ENCODE measurements around the gene GXYLT1.
"Not testable (repeated sequence)": the region's sequence is repeated elsewhere in the genome, so short reads cannot be mapped to it uniquely, and the experiment has no call there.

The GXYLT1 gene

DNA sequence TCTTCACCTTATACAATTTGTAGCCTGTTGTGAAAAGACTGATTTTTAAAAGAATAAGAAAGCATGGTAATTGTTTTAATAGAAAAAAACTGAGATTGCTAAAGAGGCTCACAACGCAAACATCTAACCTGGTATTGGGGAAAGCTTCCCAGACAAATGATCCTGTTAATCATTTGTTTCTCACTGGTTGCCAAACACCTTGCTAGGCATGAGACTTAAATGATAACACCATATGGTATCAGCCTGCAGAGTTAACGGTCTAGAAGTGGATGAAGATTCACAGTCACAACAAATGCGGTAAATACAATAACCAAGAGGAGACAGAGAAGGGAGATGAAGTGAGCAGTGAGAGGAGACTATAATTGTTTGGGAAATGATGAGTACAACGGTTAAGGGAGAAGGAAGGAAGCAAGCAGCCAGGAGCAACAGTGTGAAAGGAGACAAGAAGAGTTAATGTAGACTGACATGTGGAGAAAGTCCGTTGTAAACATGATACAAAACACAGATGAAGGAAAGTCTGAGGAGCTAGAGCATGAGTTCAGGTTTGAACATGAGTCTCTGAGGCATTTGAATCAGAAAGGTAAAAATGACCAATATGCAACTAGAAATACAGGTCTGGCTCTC is 19.8 kb downstream of the GXYLT1 start:
- no peaks in the 10 kb centered on the region for H3K4me1 ChIP-seq (ENCODE audit: control insufficient read depth in 1 of 2, insufficient read depth in 2 of 2, low read length in 2 of 2)
- no peaks in the 10 kb centered on the region for H3K9me3 ChIP-seq (ENCODE audit: control insufficient read depth in 1 of 2, low read length in 2 of 2)
- H3K36me3 ChIP-seq (ENCODE audit: control insufficient read depth in 1 of 2, insufficient read depth in 2 of 2, low read length in 2 of 2) = no peaks in the 10 kb centered on the region
- no peak overlapping the region for H3K4me3 ChIP-seq (ENCODE audit: low read depth in 1 of 2, low read length in 2 of 2)
- no peak overlapping the region for H3K27ac ChIP-seq (ENCODE audit: low read length)
- no peaks in the 10 kb centered on the region for H3K27me3 ChIP-seq (ENCODE audit: low read depth, low read length)

- Histone ChIP-seq H3K27ac (ENCODE audit: low read length) (no peak overlapping the region), H3K9me3 (ENCODE audit: control insufficient read depth in 1 of 2, low read length in 2 of 2) (no peaks in the 10 kb centered on the region), H3K27me3 (ENCODE audit: low read depth, low read length) (no peaks in the 10 kb centered on the region), H3K4me3 (ENCODE audit: low read depth in 1 of 2, low read length in 2 of 2) (no peak overlapping the region), H3K36me3 (ENCODE audit: control insufficient read depth in 1 of 2, insufficient read depth in 2 of 2, low read length in 2 of 2) (peaks cover 4 to 10% of the 10 kb centered on the region in 2 donors), H3K4me1 (ENCODE audit: control insufficient read depth in 1 of 2, insufficient read depth in 2 of 2, low read length in 2 of 2) (no peaks in the 10 kb centered on the region)
Measured at GRCh38 chr12:42119085-42119633, 25.5 kb downstream of the GXYLT1 start.

- H3K9me3 ChIP-seq (ENCODE audit: control insufficient read depth in 1 of 2, low read length in 2 of 2) = no peaks in the 10 kb centered on the region
Measured at GRCh38 chr12:42118136-42118879, 26.4 kb downstream of the GXYLT1 start.

GRCh38 chr12:42109031-42109430 is 35.6 kb downstream of the GXYLT1 start:
- Histone ChIP-seq H3K27me3 (ENCODE audit: low read depth, low read length) (no peaks in the 10 kb centered on the region), H3K9me3 (ENCODE audit: control insufficient read depth in 1 of 2, low read length in 2 of 2) (no peaks in the 10 kb centered on the region), H3K27ac (ENCODE audit: low read length) (no peak overlapping the region), H3K4me3 (ENCODE audit: low read depth in 1 of 2, low read length in 2 of 2) (no peak overlapping the region), H3K36me3 (ENCODE audit: control insufficient read depth in 1 of 2, insufficient read depth in 2 of 2, low read length in 2 of 2) (peaks cover 0 to 10% of the 10 kb centered on the region in 2 donors), H3K4me1 (ENCODE audit: control insufficient read depth in 1 of 2, insufficient read depth in 2 of 2, low read length in 2 of 2) (no peaks in the 10 kb centered on the region)

More at GRCh38 chr12:42118136-42118879, 26.4 kb downstream of the GXYLT1 start:
- Histone ChIP-seq H3K27me3 (ENCODE audit: low read depth, low read length) (no peaks in the 10 kb centered on the region), H3K27ac (ENCODE audit: low read length) (no peak overlapping the region), H3K36me3 (ENCODE audit: control insufficient read depth in 1 of 2, insufficient read depth in 2 of 2, low read length in 2 of 2) (peaks cover 4 to 10% of the 10 kb centered on the region in 2 donors), H3K4me1 (ENCODE audit: control insufficient read depth in 1 of 2, insufficient read depth in 2 of 2, low read length in 2 of 2) (no peaks in the 10 kb centered on the region), H3K4me3 (ENCODE audit: low read depth in 1 of 2, low read length in 2 of 2) (no peak overlapping the region)

GRCh38 chr12:42106791-42107190 is 37.9 kb downstream of the GXYLT1 start:
- not testable (repeated sequence) for H3K27ac ChIP-seq (ENCODE audit: low read length); H3K4me3 ChIP-seq (ENCODE audit: low read depth in 1 of 2, low read length in 2 of 2); H3K27me3 ChIP-seq (ENCODE audit: low read depth, low read length); H3K9me3 ChIP-seq (ENCODE audit: control insufficient read depth in 1 of 2, low read length in 2 of 2); H3K4me1 ChIP-seq (ENCODE audit: control insufficient read depth in 1 of 2, insufficient read depth in 2 of 2, low read length in 2 of 2)
- H3K36me3 ChIP-seq (ENCODE audit: control insufficient read depth in 1 of 2, insufficient read depth in 2 of 2, low read length in 2 of 2) = peaks cover 0 to 10% of the 10 kb centered on the region in 2 donors

DNA sequence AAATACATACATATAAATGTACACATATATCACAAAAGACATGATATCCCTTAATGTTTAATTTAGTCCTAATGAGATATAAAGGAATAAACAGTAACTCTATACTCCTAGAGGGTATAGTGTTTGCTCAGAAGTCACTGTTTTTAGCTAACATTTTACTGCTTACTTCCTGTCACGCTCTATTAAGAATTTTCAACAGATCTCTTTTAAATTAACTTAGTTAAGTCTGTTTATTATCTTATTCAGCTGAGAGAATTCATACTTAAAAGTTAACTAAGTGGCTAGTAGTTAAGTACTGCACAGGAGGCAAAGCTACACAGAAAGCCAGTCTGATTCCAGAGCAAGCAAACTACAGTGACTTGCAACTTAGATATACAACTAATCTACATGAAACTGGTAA is 39.9 kb downstream of the GXYLT1 start:
- Histone ChIP-seq H3K9me3 (ENCODE audit: control insufficient read depth in 1 of 2, low read length in 2 of 2) (no peaks in the 10 kb centered on the region), H3K27me3 (ENCODE audit: low read depth, low read length) (no peaks in the 10 kb centered on the region), H3K36me3 (ENCODE audit: control insufficient read depth in 1 of 2, insufficient read depth in 2 of 2, low read length in 2 of 2) (peaks cover 0 to 10% of the 10 kb centered on the region in 2 donors), H3K27ac (ENCODE audit: low read length) (no peak overlapping the region), H3K4me3 (ENCODE audit: low read depth in 1 of 2, low read length in 2 of 2) (no peak overlapping the region), H3K4me1 (ENCODE audit: control insufficient read depth in 1 of 2, insufficient read depth in 2 of 2, low read length in 2 of 2) (no peaks in the 10 kb centered on the region)

- no peaks in the 10 kb centered on the region for H3K4me1 ChIP-seq (ENCODE audit: control insufficient read depth in 1 of 2, insufficient read depth in 2 of 2, low read length in 2 of 2)
- no peaks in the 10 kb centered on the region for H3K27me3 ChIP-seq (ENCODE audit: low read depth, low read length)
- no peak overlapping the region for H3K4me3 ChIP-seq (ENCODE audit: low read depth in 1 of 2, low read length in 2 of 2)
- H3K9me3 ChIP-seq (ENCODE audit: control insufficient read depth in 1 of 2, low read length in 2 of 2) = no peaks in the 10 kb centered on the region
- H3K36me3 ChIP-seq (ENCODE audit: control insufficient read depth in 1 of 2, insufficient read depth in 2 of 2, low read length in 2 of 2) = peaks cover 0 to 10% of the 10 kb centered on the region in 2 donors
- no peak overlapping the region for H3K27ac ChIP-seq (ENCODE audit: low read length)
Measured at GRCh38 chr12:42104087-42104486, 40.6 kb downstream of the GXYLT1 start.

DNA sequence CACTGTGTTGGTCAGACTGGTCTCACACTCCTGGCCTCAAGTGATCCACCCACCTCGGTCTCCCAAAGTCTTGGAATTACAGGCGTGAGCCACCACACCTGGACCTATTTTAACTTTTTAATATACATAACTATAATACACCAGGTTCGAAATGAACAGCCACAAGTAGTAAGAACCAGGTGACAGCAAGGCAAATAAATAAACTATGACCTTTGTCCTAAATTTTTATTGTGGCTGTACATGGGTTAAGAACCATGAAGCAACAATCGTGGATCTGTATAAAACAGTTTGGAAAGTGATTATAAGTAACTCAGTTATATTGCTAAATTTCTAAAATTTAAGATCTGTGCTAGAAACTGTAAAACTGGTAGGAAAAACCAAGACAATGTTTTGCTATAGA is 41.5 kb downstream of the GXYLT1 start:
- no peaks in the 10 kb centered on the region for H3K4me1 ChIP-seq (ENCODE audit: control insufficient read depth in 1 of 2, insufficient read depth in 2 of 2, low read length in 2 of 2)
- no peak overlapping the region for H3K4me3 ChIP-seq (ENCODE audit: low read depth in 1 of 2, low read length in 2 of 2)
- no peaks in the 10 kb centered on the region for H3K9me3 ChIP-seq (ENCODE audit: control insufficient read depth in 1 of 2, low read length in 2 of 2)
- H3K36me3 ChIP-seq (ENCODE audit: control insufficient read depth in 1 of 2, insufficient read depth in 2 of 2, low read length in 2 of 2) = peaks cover 0 to 10% of the 10 kb centered on the region in 2 donors
- no peaks in the 10 kb centered on the region for H3K27me3 ChIP-seq (ENCODE audit: low read depth, low read length)
- H3K27ac ChIP-seq (ENCODE audit: low read length) = no peak overlapping the region

GRCh38 chr12:42102720-42103119 is 42.0 kb downstream of the GXYLT1 start:
- no peak overlapping the region for H3K27ac ChIP-seq (ENCODE audit: low read length)
- peaks cover 0 to 7% of the 10 kb centered on the region in 2 donors for H3K36me3 ChIP-seq (ENCODE audit: control insufficient read depth in 1 of 2, insufficient read depth in 2 of 2, low read length in 2 of 2)
- H3K9me3 ChIP-seq (ENCODE audit: control insufficient read depth in 1 of 2, low read length in 2 of 2) = no peaks in the 10 kb centered on the region
- H3K4me3 ChIP-seq (ENCODE audit: low read depth in 1 of 2, low read length in 2 of 2) = no peak overlapping the region
- no peaks in the 10 kb centered on the region for H3K27me3 ChIP-seq (ENCODE audit: low read depth, low read length)
- H3K4me1 ChIP-seq (ENCODE audit: control insufficient read depth in 1 of 2, insufficient read depth in 2 of 2, low read length in 2 of 2) = no peaks in the 10 kb centered on the region

- Histone ChIP-seq H3K9me3 (ENCODE audit: control insufficient read depth in 1 of 2, low read length in 2 of 2) (no peaks in the 10 kb centered on the region), H3K4me1 (ENCODE audit: control insufficient read depth in 1 of 2, insufficient read depth in 2 of 2, low read length in 2 of 2) (no peaks in the 10 kb centered on the region)
Measured at GRCh38 chr12:42099433-42099832, 45.2 kb downstream of the GXYLT1 start.

DNA sequence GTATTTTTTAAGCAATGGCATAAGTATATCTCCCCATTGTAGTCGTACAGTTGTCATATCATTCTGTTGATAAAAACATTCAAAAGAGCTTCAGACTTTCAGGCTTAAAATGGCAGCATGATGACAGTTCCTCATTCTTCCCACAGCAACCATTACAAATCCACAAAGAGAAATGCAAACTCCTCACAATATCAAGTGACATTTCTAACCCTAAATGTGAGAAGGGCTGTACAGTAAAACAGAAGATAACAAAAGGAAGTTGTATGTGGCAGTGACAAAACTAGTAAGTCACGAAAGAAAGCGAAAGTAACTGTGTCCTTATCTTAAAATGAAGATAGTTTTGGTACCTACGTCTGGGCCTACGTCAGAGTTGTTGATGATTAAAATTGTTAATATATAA is 46.7 kb downstream of the GXYLT1 start:
- Histone ChIP-seq H3K4me3 (ENCODE audit: low read depth in 1 of 2, low read length in 2 of 2) (peak overlapping the region in 1 of 2 donors; percentile 41), H3K27ac (ENCODE audit: low read length) (peak overlapping the region; percentile 37)

More at GRCh38 chr12:42099433-42099832, 45.2 kb downstream of the GXYLT1 start:
- Histone ChIP-seq H3K27ac (ENCODE audit: low read length) (no peak overlapping the region), H3K27me3 (ENCODE audit: low read depth, low read length) (no peaks in the 10 kb centered on the region), H3K4me3 (ENCODE audit: low read depth in 1 of 2, low read length in 2 of 2) (no peak overlapping the region), H3K36me3 (ENCODE audit: control insufficient read depth in 1 of 2, insufficient read depth in 2 of 2, low read length in 2 of 2) (peaks cover 4 to 7% of the 10 kb centered on the region in 2 donors)

More for the DNA sequence above, 46.7 kb downstream of the GXYLT1 start:
- no peaks in the 10 kb centered on the region for H3K9me3 ChIP-seq (ENCODE audit: control insufficient read depth in 1 of 2, low read length in 2 of 2)
- H3K36me3 ChIP-seq (ENCODE audit: control insufficient read depth in 1 of 2, insufficient read depth in 2 of 2, low read length in 2 of 2) = peaks cover 4 to 7% of the 10 kb centered on the region in 2 donors
- H3K4me1 ChIP-seq (ENCODE audit: control insufficient read depth in 1 of 2, insufficient read depth in 2 of 2, low read length in 2 of 2) = no peaks in the 10 kb centered on the region
- H3K27me3 ChIP-seq (ENCODE audit: low read depth, low read length) = no peaks in the 10 kb centered on the region

Measured in muscle layer of duodenum (tissue), 2 donors.